Putamen (tissue), 1 donor: ENCODE results near the gene BBX.

Experiments used
- DNase-seq: peaks from one replicate; pipeline ENCODE4 v3.0.0-alpha.2; 2016; ENCODE audit warnings: low spot score

The BBX gene

GRCh38 chr3:107522510-107523288 lies at the start of gene BBX:
TSS of gene BBX (plus strand) at chr3:107522962. CDS start at chr3:107710461, 187,499 bp downstream.
- DNase-seq = peak; percentile 96

- DNase-seq = no peak
Measured at GRCh38 chr3:107476462-107476861, 46.3 kb upstream of the BBX start.

- no peak for DNase-seq
Measured at GRCh38 chr3:107487490-107487889, 35.3 kb upstream of the BBX start.

GRCh38 chr3:107488942-107489341 lies 33.8 kb upstream of the BBX start:
- no peak for DNase-seq

- DNase-seq = no peak
Measured at GRCh38 chr3:107493134-107493533, 29.6 kb upstream of the BBX start.

- DNase-seq = no peak
Measured at GRCh38 chr3:107496855-107497254, 25.9 kb upstream of the BBX start.

GRCh38 chr3:107498646-107499045 lies 24.1 kb upstream of the BBX start:
- DNase-seq = no peak

GRCh38 chr3:107506458-107506857 lies 16.3 kb upstream of the BBX start:
- no peak for DNase-seq

GRCh38 chr3:107508331-107508730 lies 14.4 kb upstream of the BBX start:
- no peak for DNase-seq

GRCh38 chr3:107512108-107512507 lies 10.7 kb upstream of the BBX start:
- no peak for DNase-seq

- DNase-seq = no peak
Measured at GRCh38 chr3:107514453-107514852, 8.3 kb upstream of the BBX start.

GRCh38 chr3:107516475-107516874 lies 6.3 kb upstream of the BBX start:
- no peak for DNase-seq

GRCh38 chr3:107520535-107520934 lies 2.2 kb upstream of the BBX start:
- no peak for DNase-seq

GRCh38 chr3:107521469-107522059 lies 1.2 kb upstream of the BBX start:
- no peak for DNase-seq

GRCh38 chr3:107523289-107523538 lies 452 bp downstream of the BBX start:
- no peak for DNase-seq

GRCh38 chr3:107523539-107524325 lies 970 bp downstream of the BBX start:
- DNase-seq = peak; percentile 76

- DNase-seq = peak; percentile 33
Measured at GRCh38 chr3:107524326-107524840, 1.6 kb downstream of the BBX start.

GRCh38 chr3:107524841-107525643 lies 2.3 kb downstream of the BBX start:
- DNase-seq = peak; percentile 50

- DNase-seq = peak; percentile 12
Measured at GRCh38 chr3:107525644-107526305, 3.0 kb downstream of the BBX start.

GRCh38 chr3:107531917-107532469 lies 9.2 kb downstream of the BBX start:
- DNase-seq = no peak

- DNase-seq = no peak
Measured at GRCh38 chr3:107540857-107541256, 18.1 kb downstream of the BBX start.
